ENCODE measurements around the gene TUBB2B. TPM values are rescaled to one million over a fixed set of nuclear protein-coding genes. Genes with fewer than 3 reads are reported as not detected.

Gene TUBB2B
- total RNA-seq, 1 experiment from 2014 or later = 0.86 TPM

GRCh38 chr6:3253597-3253961, 26.1 kb upstream of the TUBB2B start:
- ATAC-seq = no peak
- no peak overlapping the region for H3K9ac ChIP-seq (ENCODE audit: low read length)
- H3K9me2 ChIP-seq (ENCODE audit: insufficient read depth) = no peaks in the 10 kb centered on the region
- no peak for DNase-seq (ENCODE audit: low read depth, low spot score)
- H2AFZ ChIP-seq (ENCODE audit: low read depth, low read length, poor library complexity, severe bottlenecking) = no peak overlapping the region
- H3K79me2 ChIP-seq (ENCODE audit: insufficient read depth, low read length) = no peaks in the 10 kb centered on the region
- intact Hi-C loops (cut with micrococcal nuclease) = loop anchor here (5.0 kb wide), 1 partner anchor 256 kb away; the partner anchor contains the start of gene NQO2
- no peak overlapping the region for H3K4me2 ChIP-seq (ENCODE audit: low read length)
- no peak overlapping the region for H3K4me3 ChIP-seq (replicated peaks in 1 of 2; ENCODE audit: low read depth in 1 of 2, low read length in 2 of 2)
- H3K27ac ChIP-seq (ENCODE audit: low read depth, low read length) = no peak overlapping the region
- no peaks in the 10 kb centered on the region for H3K27me3 ChIP-seq (ENCODE audit: insufficient read depth, low read length)
- no peaks in the 10 kb centered on the region for H3K9me3 ChIP-seq (ENCODE audit: control insufficient read depth in 1 of 2, insufficient read depth in 1 of 2, low read depth in 1 of 2, low read length in 2 of 2)
- BruUV-seq (replicated peaks) = no TSS peak
- RAD21 ChIA-PET (ENCODE audit: low non-redundant PET in 1 of 2, low total read pairs in 2 of 2, uncharacterized antibody in 2 of 2, unreplicated experiment in 2 of 2) = no interaction called here
- TF ChIP-seq EGR1 (IDR thresholded peaks at IDR 0.05; ENCODE audit: low read depth) = no peak
- TF ChIP-seq FOSL1 (IDR thresholded peaks at IDR 0.05; ENCODE audit: low read depth) = no peak
- TF ChIP-seq CBX3 (IDR thresholded peaks at IDR 0.05; ENCODE audit: low read depth) = no peak
- no peak for TF ChIP-seq ELF1 (IDR thresholded peaks at IDR 0.05; ENCODE audit: borderline replicate concordance, low read depth)
- no peak for TF ChIP-seq SP1 (IDR thresholded peaks at IDR 0.05; ENCODE audit: low read depth)
- TF ChIP-seq CTCF (IDR thresholded peaks at IDR 0.05 in 2 of 3, conservative IDR thresholded peaks at IDR 0.05 in 1 of 3; ENCODE audit: borderline replicate concordance in 1 of 3, insufficient read depth in 1 of 3, low read depth in 2 of 3, low read length in 2 of 3) = no peak
- no peak for TF ChIP-seq RAD21 (IDR thresholded peaks at IDR 0.05; ENCODE audit: low read depth)
- TF ChIP-seq SRF (IDR thresholded peaks at IDR 0.05; ENCODE audit: low read depth) = no peak
- TF ChIP-seq ZBTB33 (IDR thresholded peaks at IDR 0.05; ENCODE audit: extremely low read depth, insufficient replicate concordance, low read length) = no peak
- no peak for TF ChIP-seq REST (IDR thresholded peaks at IDR 0.05; ENCODE audit: low read depth)
- TF ChIP-seq ZNF274 (IDR thresholded peaks at IDR 0.05; ENCODE audit: low read depth, low read length) = no peak
- TF ChIP-seq EZH2phosphoT487 (IDR thresholded peaks at IDR 0.05; ENCODE audit: borderline replicate concordance) = no peak
- no peak for TF ChIP-seq POLR2AphosphoS5 (IDR thresholded peaks at IDR 0.05; ENCODE audit: low read depth, low read length)
- CTCF ChIA-PET = no interaction called here
- peaks cover 0 to 30% of the 10 kb centered on the region in 2 experiments; a peak in 2 of 4 replicates for H3K4me1 ChIP-seq (ENCODE audit: control insufficient read depth in 1 of 2, insufficient read depth in 2 of 2, low read length in 2 of 2)
- no peaks in the 10 kb centered on the region for H3K36me3 ChIP-seq (ENCODE audit: control insufficient read depth in 1 of 2, insufficient read depth in 2 of 2, low read length in 2 of 2)
- H4K20me1 ChIP-seq (ENCODE audit: insufficient read depth) = no peaks in the 10 kb centered on the region
- POLR2A ChIA-PET = interaction anchor here (1.2 kb wide), 1 partner anchor 96 kb away, joined by 3 read pairs; the partner anchor contains the start of gene TUBB2A

Measured in HCT116 (cell line).